Endothelial cell of umbilical vein (primary cell): ENCODE measurements around the gene MSH4. TPM values are rescaled to one million over a fixed set of nuclear protein-coding genes. Genes with fewer than 3 reads are reported as not detected.

Experiments
- BruUV-seq: library from RNA; stranded (reverse); fragments of 400-500 nt; replicated peaks from 2 replicates; lab custom pipeline; 2021; lab: Mats Ljungman, UMichigan
- CTCF ChIA-PET: fragments of 300-600, 350-600 bp; sonication (Branson Sonifier 250); formaldehyde crosslinking; loops from one replicate; lab custom pipeline; 2021; ENCODE audit warnings: antibody characterized with exemption, inconsistent platforms; lab: Charles Lee
- POLR2A ChIA-PET: fragments of 300-600, 350-600 bp; sonication (Branson Sonifier 250); formaldehyde crosslinking; loops from one replicate; lab custom pipeline; 2021; ENCODE audit warnings: antibody characterized with exemption, inconsistent platforms; lab: Charles Lee
- DNase-seq: peaks from one replicate; pipeline ENCODE4 v3.0.0-alpha.2; 2011; ENCODE audit warnings: low read depth, low spot score
- FAIRE-seq: peaks from 2 replicates; lab custom pipeline; 2011; peaks lifted over from hg19 to GRCh38; lab: Jason Lieb, UNC
- H2AFZ ChIP-seq: 2 replicates; pipeline ENCODE4 v1.6.0; 2012; ENCODE audit warnings: low read depth, low read length, control low read depth, inconsistent platforms
- H3K27ac ChIP-seq: 2 replicates; pipeline ENCODE4 v1.5.1; 2011; ENCODE audit warnings: low read depth, mild to moderate bottlenecking, control low read depth, low read length, moderate library complexity; ENCODE audit not compliant: insufficient read depth
- H3K27me3 ChIP-seq, 2 experiments: 2 replicates each; pipeline versions ENCODE4 v1.6.0 to v1.6.1; 2011; ENCODE audit warnings: low read length in 2 of 2, mixed read lengths in 1 of 2; ENCODE audit not compliant: control insufficient read depth in 2 of 2, insufficient read depth in 2 of 2
- H3K36me3 ChIP-seq, 2 experiments: 2 replicates in 1 of 2; 3 replicates in 1 of 2; pipeline ENCODE4 v1.5.1; 2011; ENCODE audit warnings: low read length in 2 of 2, mild to moderate bottlenecking in 1 of 2, moderate library complexity in 1 of 2; ENCODE audit not compliant: control insufficient read depth in 2 of 2, insufficient read depth in 2 of 2; ENCODE audit errors: extremely low read depth in 1 of 2
- H3K4me1 ChIP-seq: 3 replicates; pipeline ENCODE4 v1.5.1; 2011; ENCODE audit warnings: mild to moderate bottlenecking, low read length; ENCODE audit not compliant: control insufficient read depth, insufficient read depth; ENCODE audit errors: extremely low read depth
- H3K4me2 ChIP-seq: 2 replicates; pipeline ENCODE4 v1.6.1; 2011; ENCODE audit warnings: low read length, control low read depth, mixed read lengths; ENCODE audit not compliant: insufficient read depth
- H3K4me3 ChIP-seq, 3 experiments: fragments of 200-600 bp in 1 of 3; sonication (generic), shearing (Covaris generic) in 1 of 3; replicated peaks in 1 of 3; 2 replicates each; pipeline ENCODE4 v1.5.1; 2011 to 2016; ENCODE audit warnings: control low read depth in 3 of 3, low read length in 3 of 3, mild to moderate bottlenecking in 2 of 3, inconsistent platforms in 1 of 3, low read depth in 1 of 3, moderate library complexity in 1 of 3; ENCODE audit not compliant: insufficient read depth in 1 of 3
- H3K79me2 ChIP-seq: 2 replicates; pipeline ENCODE4 v1.6.0; 2012; ENCODE audit warnings: low read length, inconsistent platforms; ENCODE audit not compliant: control insufficient read depth, insufficient read depth
- H3K9ac ChIP-seq: replicated peaks from 2 replicates; pipeline ENCODE3; 2011; ENCODE audit warnings: low read length, control low read depth; ENCODE audit not compliant: insufficient read depth; ENCODE audit errors: extremely low read depth
- H3K9me1 ChIP-seq: replicated peaks from 3 replicates; pipeline ENCODE4 v1.6.0; 2011; ENCODE audit warnings: mild to moderate bottlenecking, low read length; ENCODE audit not compliant: control insufficient read depth, insufficient read depth; ENCODE audit errors: extremely low read depth
- H3K9me3 ChIP-seq: replicated peaks from 2 replicates; pipeline ENCODE4 v1.5.1; 2012; ENCODE audit warnings: low read length, inconsistent platforms; ENCODE audit not compliant: control insufficient read depth, insufficient read depth
- H4K20me1 ChIP-seq: replicated peaks from 2 replicates; pipeline ENCODE3; 2011; ENCODE audit warnings: mild to moderate bottlenecking, low read length; ENCODE audit not compliant: control insufficient read depth, insufficient read depth; ENCODE audit errors: extremely low read depth
- CTCF ChIP-seq, 2 donors: IDR thresholded peaks; 1 replicate in 1 of 2; 2 replicates in 1 of 2; pipeline ENCODE4 v1.5.1; 2011; ENCODE audit warnings: low read length in 2 of 2, mild to moderate bottlenecking in 2 of 2, moderate library complexity in 2 of 2, control low read depth in 1 of 2, inconsistent platforms in 1 of 2, low read depth in 1 of 2; ENCODE audit not compliant: insufficient read depth in 1 of 2; ENCODE audit errors: extremely low read depth in 1 of 2
- EZH2 ChIP-seq: IDR thresholded peaks from 2 replicates; pipeline ENCODE4 v1.6.1; 2012; ENCODE audit warnings: borderline replicate concordance, low read depth, mild to moderate bottlenecking, moderate library complexity, low read length, inconsistent platforms; ENCODE audit not compliant: severe bottlenecking
- FOS ChIP-seq: IDR thresholded peaks from 2 replicates; pipeline ENCODE4 v1.6.1; 2011; ENCODE audit warnings: mild to moderate bottlenecking, low read length, moderate library complexity, borderline replicate concordance; ENCODE audit not compliant: insufficient read depth
- JUN ChIP-seq: IDR thresholded peaks from 2 replicates; pipeline ENCODE4 v1.6.1; 2011; ENCODE audit warnings: borderline replicate concordance, low read depth; ENCODE audit not compliant: insufficient read length, insufficient read depth
- POLR2A ChIP-seq: IDR thresholded peaks from 2 replicates; pipeline ENCODE4 v1.6.1; 2012; ENCODE audit warnings: low read depth, mild to moderate bottlenecking, control low read depth, low read length
- dilution Hi-C: fragments of 300-500 bp; cut with MboI; formaldehyde crosslinking; loops from one replicate; pipeline ENCODE4 v1.15.0; 2019; ENCODE audit warnings: low sequenced_read_pairs; ENCODE audit not compliant: extremely low pct_ligation_motif_present
- intact Hi-C: fragments of 100-400 bp; cut with micrococcal nuclease; formaldehyde crosslinking; loops from one replicate; pipeline ENCODE4 v1.10.0; 2022
- polyA plus RNA-seq, 4 experiments: library from polyadenylated mRNA; depleted of rRNA in 3 of 4; stranded (reverse) in 3 of 4; unstranded in 1 of 4; fragments of >200 nt; gene quantifications; 2 replicates each; pipeline versions ENCODE4 v1.2.1 to v1.2.3, GENCODE V29; 2011 to 2012; ENCODE audit warnings: missing spikeins in 1 of 4
- total RNA-seq: library from RNA; stranded (reverse); gene quantifications from 2 replicates; pipeline ENCODE4 v1.2.3, GENCODE V29; 2021

Gene MSH4
- total and polyA plus RNA-seq, 2 donors (not counting 3 experiments of a cell fraction or from before 2014, with no cell fraction given), result 0.01 to 0.29 TPM

- Histone ChIP-seq H4K20me1 (peaks cover 13% of the 10 kb centered on the region), H2AFZ (no peak overlapping the region), H3K4me3 (peak overlapping the region in 1 of 3 experiments; percentile 99), H3K27me3 (no peaks in the 10 kb centered on the region), H3K4me2 (peak overlapping the region; percentile 94), H3K27ac (no peak overlapping the region), H3K9me1 (no peaks in the 10 kb centered on the region), H3K9me3 (no peaks in the 10 kb centered on the region), H3K36me3 (peaks cover 13 to 39% of the 10 kb centered on the region in 2 experiments), H3K79me2 (peaks cover 66% of the 10 kb centered on the region), H3K9ac (no peak overlapping the region), H3K4me1 (peaks cover 33% of the 10 kb centered on the region)
- ChIA-PET POLR2A (no interaction called here), CTCF (interaction anchor here (1.1 to 1.4 kb wide), 2 partner anchors 12 to 557 kb away, joined by 3 to 5 read pairs; no protein-coding TSS in a partner anchor)
- DNase-seq (no peak), FAIRE-seq (no peak)
- TF ChIP-seq CTCF (IDR thresholded peaks at IDR 0.05; ENCODE audit: extremely low read depth in 1 of 2, insufficient read depth in 1 of 2, low read depth in 1 of 2, low read length in 2 of 2) (no peak), POLR2A (peak; percentile 27)
- intact Hi-C loops, result loop anchor here (5.0 kb wide), 2 partner anchors 277 to 443 kb away; no protein-coding TSS in a partner anchor
- dilution Hi-C loops, result no loop called here
- no TSS peak for BruUV-seq
Observed at GRCh38 chr1:75789988-75790387, 6.7 kb upstream of the MSH4 start.

GRCh38 chr1:75791022-75791421 lies 5.7 kb upstream of the MSH4 start:
- H3K4me2 ChIP-seq, result peak overlapping the region; percentile 94
- DNase-seq (no peak), FAIRE-seq (no peak)
- no peak overlapping the region for H3K4me3 ChIP-seq
- ChIA-PET CTCF (interaction anchor here (0.8 to 1.4 kb wide), 2 partner anchors 9 to 11 kb away, joined by 3 read pairs; no protein-coding TSS in a partner anchor), POLR2A (no interaction called here)
- H3K79me2 ChIP-seq, result peaks cover 66% of the 10 kb centered on the region
- dilution Hi-C loops (no loop called here), intact Hi-C loops (no loop called here)
- no peak overlapping the region for H3K9ac ChIP-seq
- BruUV-seq, result no TSS peak
- no peak for TF ChIP-seq POLR2A
- TF ChIP-seq EZH2, result no peak
- peak; percentile 38 for TF ChIP-seq JUN
- peak; percentile 19 for TF ChIP-seq FOS
- H3K27me3 ChIP-seq, result no peaks in the 10 kb centered on the region
- peaks cover 26% of the 10 kb centered on the region for H3K4me1 ChIP-seq
- no peaks in the 10 kb centered on the region for H3K9me1 ChIP-seq
- peaks cover 17 to 45% of the 10 kb centered on the region in 2 experiments for H3K36me3 ChIP-seq
- H3K27ac ChIP-seq, result no peak overlapping the region
- no peak overlapping the region for H2AFZ ChIP-seq
- H3K9me3 ChIP-seq, result no peaks in the 10 kb centered on the region
- peaks cover 13% of the 10 kb centered on the region for H4K20me1 ChIP-seq
